ENCODE measurements around the gene LPO. TPM values are rescaled to one million over a fixed set of nuclear protein-coding genes. Genes with fewer than 3 reads are reported as not detected.

Gene LPO
- total RNA-seq, 1 experiment from 2014 or later: not detected

- no peak overlapping the region for H3K27ac ChIP-seq (ENCODE audit: low read length)
- no peak for ATAC-seq
- no peak overlapping the region for H3K4me2 ChIP-seq (ENCODE audit: low read length)
- no peak for DNase-seq
- no peak overlapping the region for H3K9ac ChIP-seq (ENCODE audit: low read length)
- no peaks in the 10 kb centered on the region for H3F3A ChIP-seq (ENCODE audit: low read length, unreplicated experiment)
- no peaks in the 10 kb centered on the region for H3K9me3 ChIP-seq (ENCODE audit: low read length)
- no peak overlapping the region for H2AFZ ChIP-seq (ENCODE audit: low read length)
- peaks cover 11% of the 10 kb centered on the region for H3K27me3 ChIP-seq (ENCODE audit: low read length)
- H3K36me3 ChIP-seq (ENCODE audit: low read depth, low read length): no peaks in the 10 kb centered on the region
- H3K4me1 ChIP-seq (ENCODE audit: insufficient read depth, low read length): no peaks in the 10 kb centered on the region
- H3K79me2 ChIP-seq (ENCODE audit: low read length): no peaks in the 10 kb centered on the region
- POLR2A ChIA-PET (ENCODE audit: unreplicated experiment): no interaction called here
- no peaks in the 10 kb centered on the region for H4K20me1 ChIP-seq (ENCODE audit: low read length)
- no peaks in the 10 kb centered on the region for H3K9me2 ChIP-seq (replicated peaks; ENCODE audit: low read length)
- BruUV-seq (replicated peaks): no TSS peak
- TF ChIP-seq EZH2 (IDR thresholded peaks at IDR 0.05; ENCODE audit: low read length, unreplicated experiment): no peak
- TF ChIP-seq EZH2phosphoT487 (IDR thresholded peaks at IDR 0.05; ENCODE audit: borderline replicate concordance, low read length): no peak
- TF ChIP-seq CTCF (conservative IDR thresholded peaks at IDR 0.05; ENCODE audit: low read depth, low read length): no peak
- no peak overlapping the region for H3K4me3 ChIP-seq (ENCODE audit: low read length)
- intact Hi-C loops (cut with micrococcal nuclease): no loop called here
- CTCF ChIA-PET: interaction anchor here (0.5 to 0.6 kb wide), 2 partner anchors 452 to 851 kb away, joined by 5 to 7 read pairs; no protein-coding TSS in a partner anchor
These were observed 64.7 kb downstream of the LPO start for GRCh38 chr17:58302919-58303585.

GRCh38 chr17:58303971-58304749, 65.8 kb downstream of the LPO start:
- TF ChIP-seq CTCF (conservative IDR thresholded peaks at IDR 0.05; ENCODE audit: low read depth, low read length) (peak; percentile 96), EZH2 (IDR thresholded peaks at IDR 0.05; ENCODE audit: low read length, unreplicated experiment) (no peak)
- H4K20me1 ChIP-seq (ENCODE audit: low read length): no peaks in the 10 kb centered on the region
- H3K79me2 ChIP-seq (ENCODE audit: low read length): no peaks in the 10 kb centered on the region
- H3K9me3 ChIP-seq (ENCODE audit: low read length): no peaks in the 10 kb centered on the region
- ChIA-PET CTCF (interaction anchor here (0.6 kb wide), 1 partner anchor 46 kb away, joined by 3 read pairs; no protein-coding TSS in a partner anchor), POLR2A (ENCODE audit: unreplicated experiment) (no interaction called here)
- H3K27me3 ChIP-seq (ENCODE audit: low read length): peaks cover 11% of the 10 kb centered on the region
- intact Hi-C loops (cut with micrococcal nuclease): no loop called here
- H2AFZ ChIP-seq (ENCODE audit: low read length): peak overlapping the region; percentile 23; the same call in 1 of the 2 replicates
- no peak overlapping the region for H3K4me3 ChIP-seq (ENCODE audit: low read length)
- no TSS peak for BruUV-seq (replicated peaks)
- DNase-seq: peak; percentile 73
- ATAC-seq: peak; percentile 86
- no peaks in the 10 kb centered on the region for H3K9me2 ChIP-seq (replicated peaks; ENCODE audit: low read length)
- no peaks in the 10 kb centered on the region for H3K36me3 ChIP-seq (ENCODE audit: low read depth, low read length)
- no peaks in the 10 kb centered on the region for H3F3A ChIP-seq (ENCODE audit: low read length, unreplicated experiment)
- no peak overlapping the region for H3K9ac ChIP-seq (ENCODE audit: low read length)
- H3K4me1 ChIP-seq (ENCODE audit: insufficient read depth, low read length): no peaks in the 10 kb centered on the region
- no peak overlapping the region for H3K4me2 ChIP-seq (ENCODE audit: low read length)
- H3K27ac ChIP-seq (ENCODE audit: low read length): no peak overlapping the region

All from PC-3 (cell line).